Fibroblast of peridontal ligament (primary cell): ENCODE results near the gene SNX25.
A peak's percentile ranks its signal among the peaks of the same experiment; 100 is the strongest.
"Not testable (repeated sequence)": the region's sequence is repeated elsewhere in the genome, so short reads cannot be mapped to it uniquely, and the experiment has no call there.

ENCODE experiments used
- DNase-seq: peaks from one replicate; pipeline ENCODE4 v3.0.0-alpha.2; 2010; ENCODE audit errors: extremely low read depth

SNX25 gene

GRCh38 chr4:185204238-185204910, 5.0 kb upstream of the SNX25 start:
- DNase-seq, result no peak

- DNase-seq, result not testable (repeated sequence)
These were observed 4.3 kb upstream of the SNX25 start for GRCh38 chr4:185205073-185205472.

GRCh38 chr4:185205697-185206342, 3.6 kb upstream of the SNX25 start:
- DNase-seq, result no peak

GRCh38 chr4:185207466-185207865, 1.9 kb upstream of the SNX25 start:
- DNase-seq, result no peak

GRCh38 chr4:185209852-185210101, 379 bp downstream of the SNX25 start:
- not testable (repeated sequence) for DNase-seq

GRCh38 chr4:185210102-185210981, 944 bp downstream of the SNX25 start:
- DNase-seq, result peak; percentile 60

- no peak for DNase-seq
These were observed 1.6 kb downstream of the SNX25 start for GRCh38 chr4:185211035-185211434.

- no peak for DNase-seq
These were observed 2.2 kb downstream of the SNX25 start for GRCh38 chr4:185211641-185212040.

GRCh38 chr4:185212581-185212980, 3.2 kb downstream of the SNX25 start:
- DNase-seq, result no peak

GRCh38 chr4:185213877-185214276, 4.5 kb downstream of the SNX25 start:
- no peak for DNase-seq

GRCh38 chr4:185215261-185215660, 5.9 kb downstream of the SNX25 start:
- no peak for DNase-seq

GRCh38 chr4:185217408-185217975, 8.1 kb downstream of the SNX25 start:
- no peak for DNase-seq

- DNase-seq, result no peak
These were observed 8.9 kb downstream of the SNX25 start for GRCh38 chr4:185218312-185218711.

- peak; percentile 72 for DNase-seq
These were observed 10.3 kb downstream of the SNX25 start for GRCh38 chr4:185219551-185220344.

- DNase-seq, result no peak
These were observed 12.1 kb downstream of the SNX25 start for GRCh38 chr4:185221491-185221890.

- no peak for DNase-seq
These were observed 12.5 kb downstream of the SNX25 start for GRCh38 chr4:185221912-185222311.

- DNase-seq, result peak; percentile 72
These were observed 13.2 kb downstream of the SNX25 start for GRCh38 chr4:185222598-185222997.

- DNase-seq, result no peak
These were observed 15.2 kb downstream of the SNX25 start for GRCh38 chr4:185224597-185224996.

GRCh38 chr4:185225940-185226339, 16.5 kb downstream of the SNX25 start:
- DNase-seq, result no peak

- no peak for DNase-seq
These were observed 17.7 kb downstream of the SNX25 start for GRCh38 chr4:185227131-185227551.

- DNase-seq, result no peak
These were observed 18.4 kb downstream of the SNX25 start for GRCh38 chr4:185227713-185228278.
